Urinary bladder (tissue), 4 donors: ENCODE data around the gene TAS1R3. TPM values are rescaled to one million over a fixed set of nuclear protein-coding genes. Genes with fewer than 3 reads are reported as not detected.

Experiments used
- DNase-seq: peaks from one replicate; pipeline ENCODE4 v3.0.0-alpha.2; 2015; ENCODE audit errors: extremely low spot score
- H3K27ac ChIP-seq: one replicate; pipeline ENCODE4 v1.5.1; 2013; ENCODE audit warnings: low read depth, mild to moderate bottlenecking, moderate library complexity
- H3K36me3 ChIP-seq: one replicate; pipeline ENCODE4 v1.6.1; 2013; ENCODE audit warnings: mild to moderate bottlenecking, moderate library complexity; ENCODE audit not compliant: insufficient read depth
- H3K4me1 ChIP-seq: one replicate; pipeline ENCODE4 v1.6.1; 2013; ENCODE audit warnings: mild to moderate bottlenecking, moderate library complexity; ENCODE audit not compliant: insufficient read depth
- H3K4me3 ChIP-seq: one replicate; pipeline ENCODE4 v1.5.1; 2013; ENCODE audit warnings: low read depth, low read length
- WGBS: extraction: QIAGEN DNeasy Blood & Tissue Kit; methylation state at CpG from one replicate; pipeline ENCODE4 v1.1.7; 2013; 5-methylcytosine and 5-hydroxymethylcytosine counted together
- polyA plus RNA-seq: library from polyadenylated mRNA; stranded (reverse); fragments of 200-250 nt; gene quantifications from one replicate; pipeline ENCODE4 v1.2.3, GENCODE V29; 2013
- total RNA-seq: library from RNA; depleted of rRNA; stranded (reverse); fragments of >200 nt; gene quantifications from one replicate; pipeline ENCODE4 v1.2.3, GENCODE V29; 2014
- donor health status: healthy with polysubstance abuse.
- donor health status: healthy.

Gene TAS1R3
- 0.48 TPM for total RNA-seq
- 0.11 TPM for polyA plus RNA-seq

GRCh38 chr1:1331068-1331965 lies at the start of gene TAS1R3:
Gene TAS1R3 (plus strand): TSS chr1:1331280. CDS start chr1:1331346, 66 bp downstream.
- no peak for DNase-seq
- 70% methylated on average over 41 of the region's 41 CpGs for WGBS
- H3K4me1 ChIP-seq: no peaks in the 10 kb centered on the region
- peaks cover 5% of the 10 kb centered on the region for H3K36me3 ChIP-seq
- no peak within 1 kb of the TSS for H3K27ac ChIP-seq
- no peak within 1 kb of the TSS for H3K4me3 ChIP-seq

GRCh38 chr1:1281533-1282321 lies 49.4 kb upstream of the TAS1R3 start:
- H3K4me3 ChIP-seq: no peak overlapping the region
- H3K4me1 ChIP-seq: no peaks in the 10 kb centered on the region
- no peak for DNase-seq
- 48% methylated on average over 26 of the region's 26 CpGs for WGBS
- H3K27ac ChIP-seq: no peak overlapping the region
- no peaks in the 10 kb centered on the region for H3K36me3 ChIP-seq

DNA sequence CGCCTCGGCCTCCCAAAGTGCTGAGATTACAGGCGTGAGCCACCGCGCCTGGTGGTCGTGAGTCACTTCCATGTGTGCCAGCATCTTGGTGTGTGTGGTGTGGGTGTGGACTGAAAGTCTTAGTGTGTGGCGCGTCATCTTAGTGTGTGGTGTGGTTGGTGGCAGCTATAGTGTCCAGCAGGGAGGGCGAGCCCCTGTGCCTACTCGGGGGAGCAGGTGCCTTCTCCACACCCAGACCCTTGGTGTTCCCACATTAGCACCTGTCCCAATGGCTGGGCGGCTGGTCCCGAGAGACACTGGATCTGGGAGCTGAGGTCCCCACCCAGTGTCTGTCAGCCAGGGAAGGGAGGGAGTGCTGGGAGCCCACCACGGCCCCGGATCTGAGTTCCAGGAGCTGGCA lies 48.1 kb upstream of the TAS1R3 start:
- 85% methylated on average over 14 of the region's 14 CpGs for WGBS

GRCh38 chr1:1283821-1284220 lies 47.3 kb upstream of the TAS1R3 start:
- WGBS: 13% methylated on average over 8 of the region's 9 CpGs
- no peak overlapping the region for H3K4me3 ChIP-seq

More for the DNA sequence above, 48.1 kb upstream of the TAS1R3 start:
- Histone ChIP-seq H3K36me3 (no peaks in the 10 kb centered on the region), H3K27ac (no peak overlapping the region), H3K4me1 (no peaks in the 10 kb centered on the region), H3K4me3 (no peak overlapping the region)
- no peak for DNase-seq

DNA sequence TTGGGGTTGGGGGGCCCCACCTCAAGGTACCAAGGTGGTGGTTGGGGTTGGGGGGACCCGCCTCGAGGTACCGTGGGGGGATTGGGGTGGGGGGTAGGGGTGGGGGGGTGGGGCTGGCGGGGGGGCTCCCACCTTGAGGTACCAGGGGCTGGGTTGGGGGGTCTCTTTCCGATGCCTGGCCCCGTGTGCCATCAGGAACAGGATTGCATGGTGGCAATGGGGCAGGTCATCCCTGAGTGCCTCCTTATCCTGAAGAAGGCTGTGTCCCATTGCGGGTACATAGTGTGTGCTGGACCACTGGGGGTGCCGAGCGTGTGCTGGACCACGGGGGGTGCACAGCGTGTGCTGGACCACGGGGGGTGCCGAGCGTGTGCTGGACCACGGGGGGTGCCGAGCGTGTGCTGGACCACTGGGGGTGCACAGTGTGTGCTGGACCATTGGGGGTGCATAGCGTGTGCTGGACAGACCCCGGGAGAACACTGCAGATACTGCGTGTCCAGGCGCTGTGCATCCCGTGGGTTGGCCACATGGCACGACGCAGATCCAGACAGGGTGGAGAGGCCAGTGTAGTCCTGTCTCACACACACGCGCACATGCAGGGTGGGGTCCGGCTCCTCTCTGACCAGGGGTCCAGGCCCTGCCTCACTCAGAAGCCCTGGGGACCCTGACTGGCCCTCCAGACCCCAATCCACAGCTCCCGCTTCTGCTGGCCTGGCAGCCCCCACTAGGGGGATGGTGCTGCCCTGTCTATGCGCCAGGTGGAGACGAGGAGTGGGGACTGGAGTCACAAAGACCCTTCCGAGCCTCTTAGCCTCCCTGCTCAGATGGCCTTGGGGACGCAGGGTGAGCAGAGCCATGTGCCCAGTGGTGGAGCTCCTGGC lies 46.6 kb upstream of the TAS1R3 start:
- Histone ChIP-seq H3K36me3 (no peaks in the 10 kb centered on the region), H3K4me3 (no peak overlapping the region), H3K4me1 (no peaks in the 10 kb centered on the region), H3K27ac (no peak overlapping the region)
- no peak for DNase-seq
- WGBS: 84% methylated on average over 32 of the region's 32 CpGs

More at GRCh38 chr1:1283821-1284220, 47.3 kb upstream of the TAS1R3 start:
- DNase-seq: no peak
- Histone ChIP-seq H3K4me1 (no peaks in the 10 kb centered on the region), H3K27ac (no peak overlapping the region), H3K36me3 (no peaks in the 10 kb centered on the region)

- Histone ChIP-seq H3K27ac (no peak overlapping the region), H3K4me3 (no peak overlapping the region), H3K4me1 (no peaks in the 10 kb centered on the region), H3K36me3 (no peaks in the 10 kb centered on the region)
- DNase-seq: no peak
- 89% methylated on average over 22 of the region's 22 CpGs for WGBS
These were observed 45.9 kb upstream of the TAS1R3 start for GRCh38 chr1:1285102-1285571.

DNA sequence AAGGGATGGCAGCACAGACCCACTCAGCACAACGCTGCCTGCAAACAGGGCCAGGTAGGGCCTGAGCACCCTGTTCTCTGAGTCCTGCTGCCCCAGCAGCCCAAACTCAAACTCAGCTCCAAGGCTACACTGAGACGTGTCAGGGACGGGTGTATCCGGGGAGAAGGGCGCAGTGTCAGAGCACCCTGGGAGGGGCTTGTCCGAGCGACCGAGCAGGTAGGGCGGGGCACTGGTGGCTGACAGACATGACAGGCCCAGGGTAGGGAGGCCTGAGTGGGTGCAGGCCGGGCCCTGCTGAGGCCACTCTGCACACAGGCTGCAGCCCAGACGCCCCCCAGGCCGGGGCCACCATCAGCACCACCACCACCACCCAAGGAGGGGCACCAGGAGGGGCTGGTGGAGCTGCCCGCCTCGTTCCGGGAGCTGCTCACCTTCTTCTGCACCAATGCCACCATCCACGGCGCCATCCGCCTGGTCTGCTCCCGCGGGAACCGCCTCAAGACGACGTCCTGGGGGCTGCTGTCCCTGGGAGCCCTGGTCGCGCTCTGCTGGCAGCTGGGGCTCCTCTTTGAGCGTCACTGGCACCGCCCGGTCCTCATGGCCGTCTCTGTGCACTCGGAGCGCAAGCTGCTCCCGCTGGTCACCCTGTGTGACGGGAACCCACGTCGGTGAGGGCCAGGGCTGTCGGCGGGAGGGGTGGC lies 45.3 kb upstream of the TAS1R3 start:
- Histone ChIP-seq H3K4me1 (no peaks in the 10 kb centered on the region), H3K27ac (no peak overlapping the region), H3K4me3 (no peak overlapping the region), H3K36me3 (no peaks in the 10 kb centered on the region)
- no peak for DNase-seq
- 65% methylated on average over 37 of the region's 37 CpGs for WGBS

- DNase-seq: no peak
- no peaks in the 10 kb centered on the region for H3K36me3 ChIP-seq
- H3K4me1 ChIP-seq: no peaks in the 10 kb centered on the region
- 54% methylated on average over 50 of the region's 50 CpGs for WGBS
- no peak overlapping the region for H3K4me3 ChIP-seq
- H3K27ac ChIP-seq: no peak overlapping the region
These were observed 44.5 kb upstream of the TAS1R3 start for GRCh38 chr1:1286313-1287261.

DNA sequence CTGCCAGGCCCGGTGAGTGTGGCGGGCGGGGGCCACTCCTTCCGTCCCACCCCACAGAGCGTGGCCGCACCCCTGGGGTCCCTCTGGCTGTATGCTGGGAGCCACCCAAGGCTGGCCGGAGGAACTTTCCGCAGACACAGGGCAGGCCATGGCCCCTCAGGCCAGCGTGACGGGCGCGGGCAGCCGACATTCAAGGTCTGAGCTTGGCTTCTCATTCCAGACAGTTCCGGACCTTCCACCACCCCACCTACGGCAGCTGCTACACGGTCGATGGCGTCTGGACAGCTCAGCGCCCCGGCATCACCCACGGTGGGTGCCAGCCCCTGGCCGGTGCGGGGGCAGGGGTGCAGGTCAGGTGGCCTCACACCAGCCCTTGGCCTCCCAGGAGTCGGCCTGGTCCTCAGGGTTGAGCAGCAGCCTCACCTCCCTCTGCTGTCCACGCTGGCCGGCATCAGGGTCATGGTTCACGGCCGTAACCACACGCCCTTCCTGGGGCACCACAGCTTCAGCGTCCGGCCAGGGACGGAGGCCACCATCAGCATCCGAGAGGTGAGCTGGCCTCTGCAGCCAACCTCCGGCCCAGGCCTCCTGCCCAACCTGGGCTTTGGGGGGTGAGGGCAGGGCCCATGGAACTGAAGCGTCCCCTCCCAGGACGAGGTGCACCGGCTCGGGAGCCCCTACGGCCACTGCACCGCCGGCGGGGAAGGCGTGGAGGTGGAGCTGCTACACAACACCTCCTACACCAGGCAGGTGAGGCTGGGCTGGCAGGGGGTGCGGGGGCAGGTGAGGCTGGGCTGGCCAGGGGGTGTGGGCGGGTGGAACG lies 43.6 kb upstream of the TAS1R3 start:
- WGBS: 82% methylated on average over 46 of the region's 46 CpGs
- Histone ChIP-seq H3K4me1 (no peaks in the 10 kb centered on the region), H3K36me3 (no peaks in the 10 kb centered on the region), H3K27ac (no peak overlapping the region), H3K4me3 (no peak overlapping the region)
- no peak for DNase-seq

- no peak for DNase-seq
- no peaks in the 10 kb centered on the region for H3K4me1 ChIP-seq
- no peaks in the 10 kb centered on the region for H3K36me3 ChIP-seq
- WGBS: 55% methylated on average over 15 of the region's 15 CpGs
- no peak overlapping the region for H3K4me3 ChIP-seq
- no peak overlapping the region for H3K27ac ChIP-seq
These were observed 40.8 kb upstream of the TAS1R3 start for GRCh38 chr1:1290238-1290731.

DNA sequence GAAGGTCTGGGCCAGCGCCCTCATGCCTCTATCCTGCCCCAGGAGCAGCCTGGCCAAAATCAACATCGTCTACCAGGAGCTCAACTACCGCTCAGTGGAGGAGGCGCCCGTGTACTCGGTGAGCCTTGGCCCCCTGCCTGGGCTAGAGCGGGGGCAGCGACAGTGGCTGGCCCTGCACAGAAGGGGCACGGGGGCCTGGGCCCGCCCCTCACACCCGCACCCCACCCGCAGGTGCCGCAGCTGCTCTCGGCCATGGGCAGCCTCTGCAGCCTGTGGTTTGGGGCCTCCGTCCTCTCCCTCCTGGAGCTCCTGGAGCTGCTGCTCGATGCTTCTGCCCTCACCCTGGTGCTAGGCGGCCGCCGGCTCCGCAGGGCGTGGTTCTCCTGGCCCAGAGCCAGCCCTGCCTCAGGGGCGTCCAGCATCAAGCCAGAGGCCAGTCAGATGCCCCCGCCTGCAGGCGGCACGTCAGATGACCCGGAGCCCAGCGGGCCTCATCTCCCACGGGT lies 40.0 kb upstream of the TAS1R3 start:
- no peak overlapping the region for H3K27ac ChIP-seq
- no peak overlapping the region for H3K4me3 ChIP-seq
- no peaks in the 10 kb centered on the region for H3K36me3 ChIP-seq
- DNase-seq: no peak
- no peaks in the 10 kb centered on the region for H3K4me1 ChIP-seq
- 36% methylated on average over 28 of the region's 28 CpGs for WGBS
